Parathyroid adenoma (tissue), 2 donors: ENCODE measurements around the gene LSM10.
A peak's percentile ranks its signal among the peaks of the same experiment; 100 is the strongest.

ENCODE experiments used
- H2AFZ ChIP-seq: fragments of 300-600 bp; sonication (generic); one replicate; pipeline ENCODE4 v1.7.0; 2017; ENCODE audit warnings: antibody characterized with exemption, mild to moderate bottlenecking
- H3K27ac ChIP-seq: fragments of 300-600 bp; sonication (generic); one replicate; pipeline ENCODE4 v1.7.0; 2017
- H3K27me3 ChIP-seq: fragments of 300-600 bp; sonication (generic); one replicate; pipeline ENCODE4 v1.7.0; 2017; ENCODE audit warnings: low read length; ENCODE audit not compliant: control insufficient read depth, insufficient read depth
- H3K36me3 ChIP-seq: fragments of 300-600 bp; sonication (generic); one replicate; pipeline ENCODE4 v1.7.0; 2017; ENCODE audit warnings: low read length; ENCODE audit not compliant: control insufficient read depth, insufficient read depth
- H3K4me1 ChIP-seq: fragments of 300-600 bp; sonication (generic); one replicate; pipeline ENCODE4 v1.7.0; 2017; ENCODE audit warnings: control low read depth
- H3K4me2 ChIP-seq: fragments of 300-600 bp; sonication (generic); one replicate; pipeline ENCODE4 v1.7.0; 2017; ENCODE audit warnings: low read length
- H3K4me3 ChIP-seq: fragments of 300-600 bp; sonication (generic); one replicate; pipeline ENCODE4 v1.7.0; 2017; ENCODE audit warnings: low read depth, low read length
- H3K79me2 ChIP-seq: fragments of 300-600 bp; sonication (generic); one replicate; pipeline ENCODE4 v1.7.0; 2017; ENCODE audit warnings: control low read depth
- H3K9ac ChIP-seq: fragments of 300-600 bp; sonication (generic); one replicate; pipeline ENCODE4 v1.7.0; 2017; ENCODE audit warnings: mild to moderate bottlenecking
- H3K9me3 ChIP-seq: fragments of 300-600 bp; sonication (generic); one replicate; pipeline ENCODE4 v1.7.0; 2017; ENCODE audit warnings: low read length; ENCODE audit not compliant: control insufficient read depth
- CTCF ChIP-seq: fragments of 300-600 bp; sonication (generic); IDR thresholded peaks from one replicate; pipeline ENCODE4 v1.7.0; 2017; ENCODE audit warnings: antibody characterized with exemption, mild to moderate bottlenecking
- donor health status: primary hyperparathyroidism.

Gene LSM10

GRCh38 chr1:36433102-36433501 is 35.4 kb upstream of the LSM10 start:
- no peaks in the 10 kb centered on the region for H3K79me2 ChIP-seq

GRCh38 chr1:36432616-36433015 is 34.9 kb upstream of the LSM10 start:
- Histone ChIP-seq H3K9ac (no peak overlapping the region), H3K4me2 (no peak overlapping the region), H3K9me3 (no peaks in the 10 kb centered on the region), H3K36me3 (no peaks in the 10 kb centered on the region), H3K79me2 (no peaks in the 10 kb centered on the region), H2AFZ (no peak overlapping the region), H3K4me3 (no peak overlapping the region), H3K4me1 (no peaks in the 10 kb centered on the region), H3K27me3 (no peaks in the 10 kb centered on the region), H3K27ac (no peak overlapping the region)
- no peak for TF ChIP-seq CTCF

More at GRCh38 chr1:36433102-36433501, 35.4 kb upstream of the LSM10 start:
- H3K27me3 ChIP-seq, result no peaks in the 10 kb centered on the region
- no peak overlapping the region for H3K9ac ChIP-seq
- H3K9me3 ChIP-seq, result no peaks in the 10 kb centered on the region
- H2AFZ ChIP-seq, result no peak overlapping the region
- no peak for TF ChIP-seq CTCF
- no peak overlapping the region for H3K4me2 ChIP-seq
- H3K36me3 ChIP-seq, result no peaks in the 10 kb centered on the region
- H3K4me3 ChIP-seq, result no peak overlapping the region
- no peaks in the 10 kb centered on the region for H3K4me1 ChIP-seq
- no peak overlapping the region for H3K27ac ChIP-seq

- Histone ChIP-seq H3K9me3 (no peaks in the 10 kb centered on the region), H3K4me2 (no peak overlapping the region), H3K27ac (no peak overlapping the region), H2AFZ (no peak overlapping the region), H3K4me1 (no peaks in the 10 kb centered on the region), H3K9ac (no peak overlapping the region), H3K79me2 (no peaks in the 10 kb centered on the region), H3K36me3 (no peaks in the 10 kb centered on the region), H3K4me3 (no peak overlapping the region), H3K27me3 (no peaks in the 10 kb centered on the region)
- TF ChIP-seq CTCF, result no peak
These were observed 28.1 kb upstream of the LSM10 start for GRCh38 chr1:36425791-36426190.

GRCh38 chr1:36421649-36422048 is 23.9 kb upstream of the LSM10 start:
- Histone ChIP-seq H3K27me3 (no peaks in the 10 kb centered on the region), H3K4me2 (no peak overlapping the region), H3K4me1 (no peaks in the 10 kb centered on the region), H3K27ac (no peak overlapping the region), H2AFZ (no peak overlapping the region), H3K4me3 (no peak overlapping the region), H3K36me3 (no peaks in the 10 kb centered on the region), H3K9ac (no peak overlapping the region), H3K79me2 (no peaks in the 10 kb centered on the region), H3K9me3 (no peaks in the 10 kb centered on the region)
- no peak for TF ChIP-seq CTCF

GRCh38 chr1:36420836-36421317 is 23.2 kb upstream of the LSM10 start:
- Histone ChIP-seq H3K4me1 (no peaks in the 10 kb centered on the region), H3K27me3 (no peaks in the 10 kb centered on the region), H3K9me3 (no peaks in the 10 kb centered on the region), H3K4me3 (no peak overlapping the region), H3K79me2 (no peaks in the 10 kb centered on the region), H3K4me2 (no peak overlapping the region), H2AFZ (no peak overlapping the region), H3K9ac (no peak overlapping the region), H3K27ac (no peak overlapping the region), H3K36me3 (no peaks in the 10 kb centered on the region)
- peak; percentile 75 for TF ChIP-seq CTCF
